ENCODE measurements around the gene TNIK.
"Not testable (repeated sequence)": the region's sequence is repeated elsewhere in the genome, so short reads cannot be mapped to it uniquely, and the experiment has no call there.

TNIK gene

DNA sequence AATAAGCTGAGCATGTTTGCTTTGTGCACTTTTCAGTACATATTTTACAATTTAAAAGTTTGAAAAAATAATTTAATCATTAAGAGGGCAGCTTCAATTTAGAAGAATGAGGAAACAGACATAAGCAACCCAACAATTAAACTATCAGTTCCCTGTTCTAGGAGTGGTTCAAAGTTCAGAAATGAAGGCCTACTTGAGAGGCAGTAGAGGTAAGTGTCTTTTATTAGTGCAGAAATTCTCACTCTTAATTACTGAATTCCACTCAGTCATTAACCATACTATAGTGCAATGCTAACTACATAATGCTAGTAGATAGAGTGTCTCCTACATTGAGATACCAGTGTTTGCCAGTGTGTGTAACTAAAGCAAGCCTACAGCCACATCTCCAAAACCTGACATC lies 73.1 kb downstream of the TNIK start:
- H3K27me3 ChIP-seq (ENCODE audit: control insufficient read depth, insufficient read depth, low read length) = no peaks in the 10 kb centered on the region
- H3K36me3 ChIP-seq (ENCODE audit: control insufficient read depth, insufficient read depth, low read length) = no peaks in the 10 kb centered on the region
- H3K4me1 ChIP-seq (ENCODE audit: control insufficient read depth, insufficient read depth, low read length) = peaks cover 7% of the 10 kb centered on the region
- no peak overlapping the region for H3K9ac ChIP-seq (ENCODE audit: low read length)
- no peak overlapping the region for H3K4me3 ChIP-seq (ENCODE audit: low read length)
- no peaks in the 10 kb centered on the region for H3K9me3 ChIP-seq (ENCODE audit: control insufficient read depth, low read length)

GRCh38 chr3:171385086-171385485 lies 75.1 kb downstream of the TNIK start:
- H3K27me3 ChIP-seq (ENCODE audit: control insufficient read depth, insufficient read depth, low read length) = no peaks in the 10 kb centered on the region
- H3K9me3 ChIP-seq (ENCODE audit: control insufficient read depth, low read length) = no peaks in the 10 kb centered on the region
- no peaks in the 10 kb centered on the region for H3K36me3 ChIP-seq (ENCODE audit: control insufficient read depth, insufficient read depth, low read length)
- H3K4me3 ChIP-seq (ENCODE audit: low read length) = no peak overlapping the region
- no peak overlapping the region for H3K9ac ChIP-seq (ENCODE audit: low read length)
- peaks cover 7% of the 10 kb centered on the region for H3K4me1 ChIP-seq (ENCODE audit: control insufficient read depth, insufficient read depth, low read length)

GRCh38 chr3:171384101-171384891 lies 75.9 kb downstream of the TNIK start:
- peaks cover 7% of the 10 kb centered on the region for H3K4me1 ChIP-seq (ENCODE audit: control insufficient read depth, insufficient read depth, low read length)
- H3K36me3 ChIP-seq (ENCODE audit: control insufficient read depth, insufficient read depth, low read length) = no peaks in the 10 kb centered on the region
- H3K27me3 ChIP-seq (ENCODE audit: control insufficient read depth, insufficient read depth, low read length) = no peaks in the 10 kb centered on the region
- H3K9ac ChIP-seq (ENCODE audit: low read length) = no peak overlapping the region
- H3K4me3 ChIP-seq (ENCODE audit: low read length) = no peak overlapping the region
- no peaks in the 10 kb centered on the region for H3K9me3 ChIP-seq (ENCODE audit: control insufficient read depth, low read length)

DNA sequence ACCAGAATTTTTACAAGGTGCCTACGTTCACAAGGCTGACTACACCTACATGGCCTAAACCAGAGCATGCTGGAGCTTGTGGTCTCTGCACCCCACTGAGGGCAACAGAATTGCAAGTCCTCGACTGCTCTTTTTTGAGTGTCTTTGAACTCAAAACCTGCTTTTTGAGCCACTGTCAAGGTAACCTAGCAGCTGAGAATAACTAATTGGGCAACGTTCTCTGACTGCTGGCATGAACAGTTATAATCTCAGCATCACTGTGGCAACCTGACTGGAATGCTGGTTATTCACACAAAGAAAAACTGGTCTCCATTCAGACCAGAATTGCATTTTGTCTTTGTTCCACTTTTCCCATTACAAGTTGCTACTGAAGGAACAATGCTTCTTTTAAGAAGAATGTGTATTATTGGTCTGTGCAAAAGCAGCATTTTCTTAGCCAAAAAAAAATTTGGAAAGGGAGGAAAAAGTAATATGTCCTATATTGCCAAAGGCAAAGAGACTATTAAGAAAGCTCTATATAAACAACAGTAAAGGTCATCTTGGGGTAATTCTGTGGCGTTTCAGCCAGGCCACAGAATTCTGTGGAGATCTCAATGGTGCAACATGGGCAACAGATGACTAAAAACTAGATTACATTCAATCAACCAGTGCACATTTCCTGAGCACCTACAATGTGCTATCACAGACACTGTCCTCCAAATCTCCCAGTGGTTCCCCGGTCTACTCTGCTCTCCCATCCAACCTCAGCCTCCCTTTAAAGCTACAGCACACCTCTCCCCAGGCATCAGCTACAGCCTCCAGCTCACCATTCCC lies 76.8 kb downstream of the TNIK start:
- H3K9ac ChIP-seq (ENCODE audit: low read length) = no peak overlapping the region
- no peaks in the 10 kb centered on the region for H3K27me3 ChIP-seq (ENCODE audit: control insufficient read depth, insufficient read depth, low read length)
- peaks cover 7% of the 10 kb centered on the region for H3K4me1 ChIP-seq (ENCODE audit: control insufficient read depth, insufficient read depth, low read length)
- H3K36me3 ChIP-seq (ENCODE audit: control insufficient read depth, insufficient read depth, low read length) = no peaks in the 10 kb centered on the region
- H3K9me3 ChIP-seq (ENCODE audit: control insufficient read depth, low read length) = no peaks in the 10 kb centered on the region
- H3K4me3 ChIP-seq (ENCODE audit: low read length) = no peak overlapping the region

- H3K36me3 ChIP-seq (ENCODE audit: control insufficient read depth, insufficient read depth, low read length); H3K9me3 ChIP-seq (ENCODE audit: control insufficient read depth, low read length); H3K9ac ChIP-seq (ENCODE audit: low read length); H3K27me3 ChIP-seq (ENCODE audit: control insufficient read depth, insufficient read depth, low read length); H3K4me1 ChIP-seq (ENCODE audit: control insufficient read depth, insufficient read depth, low read length); H3K4me3 ChIP-seq (ENCODE audit: low read length): not testable (repeated sequence)
These were observed 77.9 kb downstream of the TNIK start for GRCh38 chr3:171382347-171382746.

DNA sequence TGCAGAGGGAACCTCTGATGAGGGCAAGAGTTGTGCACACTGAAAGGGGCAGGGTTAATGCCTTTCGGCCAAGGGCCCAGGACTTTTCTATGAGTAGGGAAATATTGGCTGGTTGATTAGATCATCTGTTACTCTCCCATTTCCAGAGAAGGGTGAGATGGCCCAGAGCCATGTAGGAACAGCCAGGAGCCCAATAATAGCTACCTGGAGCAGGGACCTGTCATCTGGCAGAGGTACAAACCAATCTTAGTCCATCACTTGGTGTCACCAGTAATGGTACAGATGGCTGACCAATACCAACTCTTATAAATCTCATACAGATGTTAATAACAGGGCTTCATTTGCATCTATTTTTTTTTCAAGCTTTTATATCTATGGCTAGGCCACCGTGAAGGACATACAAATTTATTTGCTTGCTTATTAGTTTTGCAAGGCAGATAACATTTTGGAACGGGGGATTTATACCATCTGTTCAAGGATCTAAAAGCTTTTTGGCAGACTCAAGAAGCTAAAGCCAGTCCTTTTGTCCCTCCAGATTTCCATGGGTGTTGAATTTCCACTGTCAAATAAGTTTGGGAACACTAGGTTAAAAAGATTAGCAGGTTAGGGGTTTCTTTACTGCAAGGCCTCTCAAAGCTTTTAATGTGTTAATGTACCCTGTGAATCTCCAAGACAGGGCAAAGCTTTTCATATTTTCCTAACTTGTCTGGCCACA lies 79.3 kb downstream of the TNIK start:
- Histone ChIP-seq H3K36me3 (ENCODE audit: control insufficient read depth, insufficient read depth, low read length) (no peaks in the 10 kb centered on the region), H3K9me3 (ENCODE audit: control insufficient read depth, low read length) (no peaks in the 10 kb centered on the region), H3K4me1 (ENCODE audit: control insufficient read depth, insufficient read depth, low read length) (peaks cover 9% of the 10 kb centered on the region), H3K4me3 (ENCODE audit: low read length) (no peak overlapping the region), H3K27me3 (ENCODE audit: control insufficient read depth, insufficient read depth, low read length) (no peaks in the 10 kb centered on the region), H3K9ac (ENCODE audit: low read length) (no peak overlapping the region)

DNA sequence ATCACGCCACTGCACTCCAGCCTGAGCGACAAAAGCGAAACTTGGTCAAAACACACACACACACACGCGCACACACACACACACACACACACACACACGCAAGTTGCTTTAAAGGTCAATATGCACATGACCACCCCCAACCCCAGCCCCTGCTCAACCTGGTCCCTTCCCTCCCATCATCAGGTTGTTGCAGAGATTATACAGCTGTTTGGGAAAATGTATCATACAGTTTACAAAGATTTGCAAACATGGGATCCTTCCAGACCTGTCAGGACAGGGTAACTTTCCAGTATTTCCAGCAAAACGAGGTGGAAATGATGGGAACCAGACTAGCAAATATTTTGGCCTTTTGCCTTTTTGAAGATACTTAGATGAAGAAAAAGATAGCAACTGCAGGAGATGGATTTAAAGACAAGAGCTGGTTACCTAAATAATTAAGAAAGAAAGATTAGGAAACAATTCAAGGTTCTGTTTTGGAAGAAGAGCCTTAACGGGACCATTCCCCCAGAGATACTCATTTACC lies 80.2 kb downstream of the TNIK start:
- no peaks in the 10 kb centered on the region for H3K9me3 ChIP-seq (ENCODE audit: control insufficient read depth, low read length)
- no peak overlapping the region for H3K9ac ChIP-seq (ENCODE audit: low read length)
- no peak overlapping the region for H3K4me3 ChIP-seq (ENCODE audit: low read length)
- no peaks in the 10 kb centered on the region for H3K27me3 ChIP-seq (ENCODE audit: control insufficient read depth, insufficient read depth, low read length)
- peaks cover 9% of the 10 kb centered on the region for H3K4me1 ChIP-seq (ENCODE audit: control insufficient read depth, insufficient read depth, low read length)
- no peaks in the 10 kb centered on the region for H3K36me3 ChIP-seq (ENCODE audit: control insufficient read depth, insufficient read depth, low read length)

- Histone ChIP-seq H3K9ac (ENCODE audit: low read length) (no peak overlapping the region), H3K4me3 (ENCODE audit: low read length) (no peak overlapping the region), H3K27me3 (ENCODE audit: control insufficient read depth, insufficient read depth, low read length) (no peaks in the 10 kb centered on the region), H3K9me3 (ENCODE audit: control insufficient read depth, low read length) (no peaks in the 10 kb centered on the region), H3K4me1 (ENCODE audit: control insufficient read depth, insufficient read depth, low read length) (peaks cover 9% of the 10 kb centered on the region), H3K36me3 (ENCODE audit: control insufficient read depth, insufficient read depth, low read length) (no peaks in the 10 kb centered on the region)
These were observed 80.9 kb downstream of the TNIK start for GRCh38 chr3:171379281-171379680.

DNA sequence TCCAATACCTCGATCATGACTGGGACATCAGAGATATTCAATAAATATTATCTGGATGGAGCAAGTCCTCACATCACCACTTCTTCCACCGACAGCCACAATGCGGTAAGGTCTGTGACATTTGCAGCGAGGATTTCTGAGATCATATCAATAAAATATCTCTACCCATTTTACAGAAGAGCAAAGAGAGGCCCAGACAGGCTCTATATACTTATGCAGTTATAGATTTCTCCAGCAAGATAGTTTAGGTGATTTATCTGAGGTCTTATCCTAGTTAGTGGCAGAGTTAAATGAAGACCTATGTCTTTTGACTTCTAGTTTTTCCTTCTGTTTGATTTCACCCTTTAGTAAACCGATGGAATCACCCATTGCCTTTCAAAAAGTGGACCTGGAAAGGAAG lies 81.6 kb downstream of the TNIK start:
- Histone ChIP-seq H3K27me3 (ENCODE audit: control insufficient read depth, insufficient read depth, low read length) (no peaks in the 10 kb centered on the region), H3K4me3 (ENCODE audit: low read length) (no peak overlapping the region), H3K4me1 (ENCODE audit: control insufficient read depth, insufficient read depth, low read length) (peaks cover 9% of the 10 kb centered on the region), H3K9me3 (ENCODE audit: control insufficient read depth, low read length) (no peaks in the 10 kb centered on the region), H3K9ac (ENCODE audit: low read length) (no peak overlapping the region), H3K36me3 (ENCODE audit: control insufficient read depth, insufficient read depth, low read length) (no peaks in the 10 kb centered on the region)

- Histone ChIP-seq H3K9me3 (ENCODE audit: control insufficient read depth, low read length) (no peaks in the 10 kb centered on the region), H3K36me3 (ENCODE audit: control insufficient read depth, insufficient read depth, low read length) (no peaks in the 10 kb centered on the region), H3K4me3 (ENCODE audit: low read length) (no peak overlapping the region), H3K27me3 (ENCODE audit: control insufficient read depth, insufficient read depth, low read length) (no peaks in the 10 kb centered on the region), H3K9ac (ENCODE audit: low read length) (no peak overlapping the region), H3K4me1 (ENCODE audit: control insufficient read depth, insufficient read depth, low read length) (peaks cover 9% of the 10 kb centered on the region)
These were observed 82.3 kb downstream of the TNIK start for GRCh38 chr3:171377859-171378258.

GRCh38 chr3:171376596-171376947 lies 83.6 kb downstream of the TNIK start:
- no peak overlapping the region for H3K4me3 ChIP-seq (ENCODE audit: low read length)
- no peaks in the 10 kb centered on the region for H3K36me3 ChIP-seq (ENCODE audit: control insufficient read depth, insufficient read depth, low read length)
- no peak overlapping the region for H3K9ac ChIP-seq (ENCODE audit: low read length)
- peaks cover 19% of the 10 kb centered on the region for H3K4me1 ChIP-seq (ENCODE audit: control insufficient read depth, insufficient read depth, low read length)
- no peaks in the 10 kb centered on the region for H3K9me3 ChIP-seq (ENCODE audit: control insufficient read depth, low read length)
- no peaks in the 10 kb centered on the region for H3K27me3 ChIP-seq (ENCODE audit: control insufficient read depth, insufficient read depth, low read length)

Measured in mucosa of stomach (tissue), 1 donor.